ENCODE results near the gene AURKAIP1.

The AURKAIP1 gene

GRCh38 chr1:1344655-1345361 is 30.2 kb downstream of the AURKAIP1 start:
- Histone ChIP-seq H3K27me3 (ENCODE audit: control insufficient read depth in 1 of 2, insufficient read depth in 2 of 2, low read length in 2 of 2) (no peaks in the 10 kb centered on the region), H3K9me3 (ENCODE audit: control insufficient read depth in 2 of 2, low read length in 2 of 2) (no peaks in the 10 kb centered on the region), H3K4me3 (ENCODE audit: low read length in 2 of 2) (no peak overlapping the region), H3K4me1 (ENCODE audit: control insufficient read depth, insufficient read depth, low read length) (peaks cover 42% of the 10 kb centered on the region), H3K27ac (ENCODE audit: low read length) (no peak overlapping the region), H3K36me3 (ENCODE audit: control insufficient read depth in 2 of 2, insufficient read depth in 2 of 2, low read length in 2 of 2) (peaks cover 14 to 15% of the 10 kb centered on the region in 2 donors), H3K9ac (ENCODE audit: low read length in 2 of 2) (no peak overlapping the region)

DNA sequence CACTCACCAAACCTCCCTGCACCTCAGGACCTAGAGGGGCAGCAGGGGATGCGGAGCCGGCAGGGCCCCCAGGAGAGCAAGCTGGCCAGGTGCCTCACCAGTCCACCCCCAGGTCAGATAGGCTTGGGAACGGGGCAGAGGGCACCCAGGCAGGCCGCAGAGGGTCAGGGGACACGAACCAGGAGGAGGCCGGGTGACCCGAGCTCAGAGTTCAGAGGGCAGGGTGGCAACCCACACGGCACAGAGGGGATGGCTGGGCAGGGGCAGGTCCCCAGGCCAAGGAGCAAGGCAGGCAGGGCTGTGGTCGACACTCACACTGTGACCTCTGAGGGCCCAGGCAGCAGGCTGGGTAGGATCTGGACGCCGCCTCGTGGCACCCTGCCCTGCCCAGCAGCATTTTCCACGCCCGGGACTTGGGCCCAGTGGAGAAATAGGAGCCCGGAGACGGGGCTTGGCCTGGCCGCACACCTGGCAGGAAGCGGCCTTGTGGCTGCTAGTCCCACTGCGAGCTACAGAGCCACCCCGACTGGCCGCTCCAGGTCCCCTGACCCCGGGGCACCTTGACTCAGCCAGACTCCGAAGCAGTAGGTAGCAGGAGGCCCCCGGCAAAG is 31.1 kb downstream of the AURKAIP1 start:
- Histone ChIP-seq H3K4me1 (ENCODE audit: control insufficient read depth, insufficient read depth, low read length) (peaks cover 42% of the 10 kb centered on the region), H3K27me3 (ENCODE audit: control insufficient read depth in 1 of 2, insufficient read depth in 2 of 2, low read length in 2 of 2) (no peaks in the 10 kb centered on the region), H3K36me3 (ENCODE audit: control insufficient read depth in 2 of 2, insufficient read depth in 2 of 2, low read length in 2 of 2) (peaks cover 14 to 16% of the 10 kb centered on the region in 2 donors), H3K9me3 (ENCODE audit: control insufficient read depth in 2 of 2, low read length in 2 of 2) (no peaks in the 10 kb centered on the region), H3K9ac (ENCODE audit: low read length in 2 of 2) (no peak overlapping the region), H3K4me3 (ENCODE audit: low read length in 2 of 2) (no peak overlapping the region), H3K27ac (ENCODE audit: low read length) (no peak overlapping the region)

- Histone ChIP-seq H3K4me3 (ENCODE audit: low read length in 2 of 2) (no peak overlapping the region), H3K9me3 (ENCODE audit: control insufficient read depth in 2 of 2, low read length in 2 of 2) (no peaks in the 10 kb centered on the region), H3K4me1 (ENCODE audit: control insufficient read depth, insufficient read depth, low read length) (peaks cover 33% of the 10 kb centered on the region), H3K27ac (ENCODE audit: low read length) (no peak overlapping the region), H3K36me3 (ENCODE audit: control insufficient read depth in 2 of 2, insufficient read depth in 2 of 2, low read length in 2 of 2) (peaks cover 14 to 17% of the 10 kb centered on the region in 2 donors), H3K9ac (ENCODE audit: low read length in 2 of 2) (no peak overlapping the region), H3K27me3 (ENCODE audit: control insufficient read depth in 1 of 2, insufficient read depth in 2 of 2, low read length in 2 of 2) (no peaks in the 10 kb centered on the region)
Measured at GRCh38 chr1:1342584-1343115, 32.4 kb downstream of the AURKAIP1 start.

DNA sequence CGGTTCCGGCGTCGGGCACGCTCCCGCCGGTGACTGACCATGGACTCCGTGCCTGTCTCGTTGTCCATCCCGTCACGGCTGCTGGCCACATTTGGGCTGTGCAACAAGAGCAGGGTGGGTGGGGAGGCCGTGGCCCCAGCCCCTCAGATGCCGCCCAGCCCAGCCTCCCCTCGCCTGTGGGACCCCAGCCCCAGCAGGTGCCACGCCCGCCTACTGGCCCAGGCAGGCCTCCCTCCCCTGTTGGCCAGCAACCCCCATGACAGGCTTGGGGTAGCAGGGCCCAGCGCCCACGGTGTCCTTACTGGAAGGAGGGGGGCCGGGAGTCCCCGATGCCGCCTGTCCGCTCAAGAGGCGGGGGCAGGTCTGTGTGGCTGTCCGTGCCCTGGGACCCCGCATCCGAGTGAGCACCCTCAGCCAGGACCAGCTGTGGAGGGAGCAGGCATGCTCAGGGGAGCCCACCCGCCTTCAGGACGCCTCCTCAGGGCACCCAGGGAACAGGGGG is 32.9 kb downstream of the AURKAIP1 start:
- no peaks in the 10 kb centered on the region for H3K9me3 ChIP-seq (ENCODE audit: control insufficient read depth in 2 of 2, low read length in 2 of 2)
- no peak overlapping the region for H3K4me3 ChIP-seq (ENCODE audit: low read length in 2 of 2)
- H3K36me3 ChIP-seq (ENCODE audit: control insufficient read depth in 2 of 2, insufficient read depth in 2 of 2, low read length in 2 of 2): peaks cover 14 to 17% of the 10 kb centered on the region in 2 donors
- no peak overlapping the region for H3K27ac ChIP-seq (ENCODE audit: low read length)
- no peaks in the 10 kb centered on the region for H3K27me3 ChIP-seq (ENCODE audit: control insufficient read depth in 1 of 2, insufficient read depth in 2 of 2, low read length in 2 of 2)
- peaks cover 28% of the 10 kb centered on the region for H3K4me1 ChIP-seq (ENCODE audit: control insufficient read depth, insufficient read depth, low read length)
- H3K9ac ChIP-seq (ENCODE audit: low read length in 2 of 2): no peak overlapping the region

DNA sequence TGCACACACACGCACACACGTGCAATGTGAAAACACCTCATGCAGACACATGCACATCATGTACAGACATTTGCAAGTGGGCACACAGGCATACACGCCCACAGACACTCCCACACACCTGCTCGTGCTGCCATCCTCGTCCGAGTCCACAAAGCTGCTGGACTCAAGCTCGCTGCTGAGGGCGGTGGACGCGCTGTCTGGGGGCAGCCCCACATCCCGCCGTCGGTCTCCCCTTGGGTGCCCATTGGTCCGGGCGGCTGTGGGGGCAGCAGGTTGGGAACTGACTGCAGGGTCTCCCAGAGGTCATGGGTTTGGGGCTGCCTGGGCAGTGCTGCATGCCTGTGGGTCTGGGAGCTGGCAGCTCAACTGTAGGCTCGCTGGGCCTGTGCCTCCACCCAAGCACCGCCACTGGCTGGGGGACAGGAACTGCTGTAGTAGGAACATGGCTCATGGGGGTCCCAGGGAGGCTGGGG is 33.4 kb downstream of the AURKAIP1 start:
- no peak overlapping the region for H3K9ac ChIP-seq (ENCODE audit: low read length in 2 of 2)

DNA sequence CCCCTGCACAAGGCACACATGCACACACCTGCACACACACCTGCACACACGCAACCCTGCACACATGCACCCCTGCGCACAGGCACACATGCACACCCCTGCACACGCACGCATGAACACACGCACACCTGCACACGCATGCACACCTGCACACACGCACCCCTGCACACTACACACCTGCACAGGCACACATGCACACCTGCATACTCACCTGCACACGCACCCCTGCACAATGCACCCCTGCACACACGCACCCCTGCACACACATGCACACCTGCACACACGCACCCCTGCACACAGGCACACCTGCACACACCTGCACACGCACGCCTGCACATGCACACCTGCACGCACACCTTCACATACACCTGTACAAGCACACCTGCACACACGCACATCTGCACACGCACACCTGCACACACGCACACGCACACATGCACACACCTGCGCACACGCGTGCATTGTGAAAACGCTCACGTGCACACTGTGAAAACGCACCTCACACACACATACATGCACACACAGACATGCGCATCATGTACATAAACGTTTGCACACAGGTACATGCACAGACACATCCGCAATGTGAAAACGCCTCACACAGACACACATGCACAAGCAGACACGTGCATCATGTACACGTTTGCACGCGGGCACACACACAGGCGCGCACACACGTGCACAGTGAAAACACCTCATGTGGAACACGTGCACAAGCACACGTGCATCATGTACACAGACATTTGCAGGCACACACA is 34.0 kb downstream of the AURKAIP1 start:
- peaks cover 14 to 17% of the 10 kb centered on the region in 2 donors for H3K36me3 ChIP-seq (ENCODE audit: control insufficient read depth in 2 of 2, insufficient read depth in 2 of 2, low read length in 2 of 2)
- no peaks in the 10 kb centered on the region for H3K27me3 ChIP-seq (ENCODE audit: control insufficient read depth in 1 of 2, insufficient read depth in 2 of 2, low read length in 2 of 2)
- H3K27ac ChIP-seq (ENCODE audit: low read length): no peak overlapping the region
- no peak overlapping the region for H3K4me3 ChIP-seq (ENCODE audit: low read length in 2 of 2)
- no peak overlapping the region for H3K9ac ChIP-seq (ENCODE audit: low read length in 2 of 2)
- no peaks in the 10 kb centered on the region for H3K9me3 ChIP-seq (ENCODE audit: control insufficient read depth in 2 of 2, low read length in 2 of 2)
- H3K4me1 ChIP-seq (ENCODE audit: control insufficient read depth, insufficient read depth, low read length): peaks cover 17% of the 10 kb centered on the region

More for the DNA sequence above, 33.4 kb downstream of the AURKAIP1 start:
- H3K27me3 ChIP-seq (ENCODE audit: control insufficient read depth in 1 of 2, insufficient read depth in 2 of 2, low read length in 2 of 2): no peaks in the 10 kb centered on the region
- no peaks in the 10 kb centered on the region for H3K9me3 ChIP-seq (ENCODE audit: control insufficient read depth in 2 of 2, low read length in 2 of 2)
- no peak overlapping the region for H3K4me3 ChIP-seq (ENCODE audit: low read length in 2 of 2)
- H3K4me1 ChIP-seq (ENCODE audit: control insufficient read depth, insufficient read depth, low read length): peaks cover 23% of the 10 kb centered on the region
- no peak overlapping the region for H3K27ac ChIP-seq (ENCODE audit: low read length)
- peaks cover 14 to 17% of the 10 kb centered on the region in 2 donors for H3K36me3 ChIP-seq (ENCODE audit: control insufficient read depth in 2 of 2, insufficient read depth in 2 of 2, low read length in 2 of 2)

DNA sequence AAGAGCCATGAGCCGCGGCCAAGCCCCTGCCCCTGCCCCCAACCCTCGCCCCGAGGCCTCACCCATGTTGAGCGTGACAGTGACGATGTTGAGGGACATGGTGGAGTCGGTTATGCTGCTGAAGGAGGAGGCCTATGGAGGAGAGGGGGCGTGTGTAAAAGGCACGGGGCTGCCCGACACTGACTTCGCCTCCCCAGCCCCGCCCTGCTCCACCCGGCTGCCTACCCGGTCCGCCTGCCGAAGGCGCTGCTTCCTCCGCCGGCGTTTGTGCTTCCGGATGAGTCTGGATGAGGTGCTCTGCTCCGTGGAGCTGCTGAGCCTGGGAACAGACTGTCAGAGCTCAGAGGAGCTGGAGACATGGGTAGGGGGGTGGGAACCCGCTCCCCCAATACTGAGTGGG is 34.8 kb downstream of the AURKAIP1 start:
- Histone ChIP-seq H3K4me1 (ENCODE audit: control insufficient read depth, insufficient read depth, low read length) (peaks cover 9% of the 10 kb centered on the region), H3K9ac (ENCODE audit: low read length in 2 of 2) (no peak overlapping the region), H3K36me3 (ENCODE audit: control insufficient read depth in 2 of 2, insufficient read depth in 2 of 2, low read length in 2 of 2) (peaks cover 14 to 17% of the 10 kb centered on the region in 2 donors), H3K27ac (ENCODE audit: low read length) (no peak overlapping the region), H3K27me3 (ENCODE audit: control insufficient read depth in 1 of 2, insufficient read depth in 2 of 2, low read length in 2 of 2) (no peaks in the 10 kb centered on the region), H3K9me3 (ENCODE audit: control insufficient read depth in 2 of 2, low read length in 2 of 2) (no peaks in the 10 kb centered on the region), H3K4me3 (ENCODE audit: low read length in 2 of 2) (no peak overlapping the region)

GRCh38 chr1:1338278-1338677 is 36.7 kb downstream of the AURKAIP1 start:
- Histone ChIP-seq H3K4me3 (ENCODE audit: low read length in 2 of 2) (no peak overlapping the region), H3K36me3 (ENCODE audit: control insufficient read depth in 2 of 2, insufficient read depth in 2 of 2, low read length in 2 of 2) (peaks cover 14 to 17% of the 10 kb centered on the region in 2 donors), H3K27me3 (ENCODE audit: control insufficient read depth in 1 of 2, insufficient read depth in 2 of 2, low read length in 2 of 2) (no peaks in the 10 kb centered on the region), H3K9ac (ENCODE audit: low read length in 2 of 2) (no peak overlapping the region), H3K27ac (ENCODE audit: low read length) (no peak overlapping the region), H3K4me1 (ENCODE audit: control insufficient read depth, insufficient read depth, low read length) (peaks cover 2% of the 10 kb centered on the region), H3K9me3 (ENCODE audit: control insufficient read depth in 2 of 2, low read length in 2 of 2) (no peaks in the 10 kb centered on the region)

DNA sequence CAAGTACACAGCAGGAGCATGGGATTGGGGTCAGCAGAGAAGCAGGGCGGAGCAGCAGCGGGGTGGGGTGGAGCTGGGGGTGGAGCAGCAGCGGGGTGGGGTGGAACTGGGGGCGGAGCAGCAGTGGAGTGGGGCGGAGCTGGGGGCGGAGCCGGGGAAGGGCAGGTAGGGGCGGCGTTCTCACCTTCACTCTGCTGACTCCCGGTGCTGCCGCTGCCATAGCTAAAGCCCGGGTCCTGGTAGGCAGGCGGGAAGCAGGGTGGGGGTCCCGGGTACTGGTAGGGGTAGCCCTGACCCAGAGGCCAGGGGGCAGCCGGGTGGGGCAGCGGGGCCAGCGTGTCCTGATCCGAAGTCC is 37.2 kb downstream of the AURKAIP1 start:
- Histone ChIP-seq H3K4me3 (ENCODE audit: low read length in 2 of 2) (no peak overlapping the region), H3K9me3 (ENCODE audit: control insufficient read depth in 2 of 2, low read length in 2 of 2) (no peaks in the 10 kb centered on the region), H3K9ac (ENCODE audit: low read length in 2 of 2) (no peak overlapping the region), H3K4me1 (ENCODE audit: control insufficient read depth, insufficient read depth, low read length) (peaks cover 2% of the 10 kb centered on the region), H3K36me3 (ENCODE audit: control insufficient read depth in 2 of 2, insufficient read depth in 2 of 2, low read length in 2 of 2) (peaks cover 14 to 17% of the 10 kb centered on the region in 2 donors), H3K27me3 (ENCODE audit: control insufficient read depth in 1 of 2, insufficient read depth in 2 of 2, low read length in 2 of 2) (no peaks in the 10 kb centered on the region), H3K27ac (ENCODE audit: low read length) (no peak overlapping the region)

DNA sequence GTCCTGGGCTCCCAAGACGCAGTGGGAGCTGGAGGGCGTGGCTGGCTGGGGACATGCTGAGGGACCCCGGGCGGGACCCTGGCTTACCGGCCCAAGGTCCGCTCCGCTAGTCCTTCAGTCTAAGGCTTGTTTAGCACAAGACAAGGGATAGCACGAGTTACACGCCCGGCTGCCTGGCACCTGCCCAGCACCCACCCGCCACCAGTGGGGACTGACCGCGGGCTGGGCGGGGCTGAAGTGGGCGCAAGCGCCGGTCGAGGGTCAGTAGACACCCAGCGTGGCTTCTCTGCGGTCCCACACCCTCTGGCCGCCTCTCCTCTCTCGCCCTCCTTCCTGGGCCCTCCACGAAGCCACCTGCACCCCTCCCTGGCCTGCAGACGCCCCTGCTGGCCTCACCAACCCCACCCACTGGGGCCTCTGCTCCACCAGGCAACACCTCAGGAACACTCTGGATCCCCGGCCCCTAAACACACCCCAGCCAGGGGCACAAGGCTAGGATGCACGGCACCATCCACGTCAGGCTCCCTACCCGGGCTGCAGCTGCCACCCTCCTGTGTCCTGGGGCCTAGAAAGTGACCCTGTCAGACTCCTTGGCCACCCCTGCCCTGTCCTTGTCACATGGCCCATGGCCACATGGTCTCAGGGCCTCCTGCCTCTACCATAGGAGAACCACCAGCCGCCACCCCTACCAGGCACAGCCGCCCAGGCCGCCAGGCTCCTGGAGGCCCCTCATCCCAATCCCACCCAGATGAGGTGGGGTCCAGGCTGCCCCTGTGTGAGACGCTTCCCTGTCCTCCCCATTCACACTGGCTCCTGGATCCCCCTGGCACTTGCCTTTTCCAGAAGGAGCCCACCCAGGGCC is 37.8 kb downstream of the AURKAIP1 start:
- Histone ChIP-seq H3K27me3 (ENCODE audit: control insufficient read depth in 1 of 2, insufficient read depth in 2 of 2, low read length in 2 of 2) (no peaks in the 10 kb centered on the region), H3K4me3 (ENCODE audit: low read length in 2 of 2) (no peak overlapping the region), H3K9ac (ENCODE audit: low read length in 2 of 2) (no peak overlapping the region), H3K9me3 (ENCODE audit: control insufficient read depth in 2 of 2, low read length in 2 of 2) (no peaks in the 10 kb centered on the region), H3K27ac (ENCODE audit: low read length) (no peak overlapping the region), H3K4me1 (ENCODE audit: control insufficient read depth, insufficient read depth, low read length) (peaks cover 2% of the 10 kb centered on the region), H3K36me3 (ENCODE audit: control insufficient read depth in 2 of 2, insufficient read depth in 2 of 2, low read length in 2 of 2) (peaks cover 14 to 17% of the 10 kb centered on the region in 2 donors)
